ENCODE measurements around the gene GPX4.

Gene GPX4

DNA sequence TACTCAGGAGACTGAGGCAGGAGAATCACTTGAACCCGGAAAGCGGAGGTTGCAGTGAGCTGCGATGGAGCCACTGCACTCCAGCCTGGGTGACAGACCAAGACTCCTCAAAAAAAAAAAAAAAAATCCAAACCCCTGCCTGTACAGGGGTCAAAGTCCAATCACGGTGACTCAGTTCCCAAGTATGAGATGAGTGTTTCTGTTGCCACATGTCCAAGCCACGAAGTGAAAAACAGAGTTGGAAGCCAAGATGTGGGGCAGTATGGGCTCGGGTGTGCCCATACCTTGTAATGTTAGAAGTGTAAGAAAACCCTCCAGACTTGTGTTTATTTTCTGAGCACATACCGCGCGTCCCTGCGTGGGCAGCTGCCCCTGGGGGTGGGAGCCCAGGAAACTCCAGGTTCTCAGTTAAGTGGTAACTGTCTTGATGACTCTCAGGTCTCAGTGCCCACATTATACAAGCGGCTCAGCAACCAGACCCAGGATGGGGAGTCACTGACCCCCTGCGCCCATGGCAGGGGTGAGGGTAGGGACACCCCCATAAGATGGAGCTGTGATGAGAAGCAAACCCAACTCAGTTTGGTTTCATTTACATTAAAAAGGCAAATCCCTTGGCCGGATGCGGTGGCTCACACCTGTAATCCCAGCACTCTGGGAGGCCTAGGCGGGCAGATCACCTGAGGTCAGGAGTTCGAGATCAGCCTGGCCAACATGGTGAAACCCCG, 1.2 kb upstream of the GPX4 start:
- DNase-seq (ENCODE audit: low read depth) = no peak

DNA sequence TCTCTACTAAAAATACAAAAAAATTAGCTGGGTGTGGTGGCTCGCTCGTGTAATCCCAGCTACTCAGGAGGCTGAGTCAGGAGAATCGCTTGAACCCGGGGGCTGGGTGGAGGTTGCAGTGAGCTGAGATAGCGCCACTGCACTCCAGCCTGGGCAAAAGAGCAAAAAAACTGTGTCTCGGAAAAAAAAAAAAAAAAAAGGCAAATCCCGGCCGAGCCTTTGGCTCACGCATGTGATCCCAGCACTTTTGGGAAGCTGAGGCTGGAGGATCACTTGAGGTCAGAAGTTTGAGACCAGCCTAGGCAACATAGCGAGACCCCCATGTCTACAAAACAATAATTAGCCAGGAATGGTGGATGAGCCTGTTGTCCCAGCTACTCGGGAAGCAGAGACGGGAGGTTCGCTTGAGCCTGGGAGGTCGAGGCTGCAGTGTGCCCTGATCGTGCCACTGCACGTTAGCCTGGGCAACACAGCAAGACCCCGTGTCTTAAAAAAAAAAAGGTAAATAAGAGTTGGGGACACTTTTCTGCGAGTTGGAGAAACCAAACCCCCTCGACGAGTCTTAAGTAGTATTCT, 574 bp upstream of the GPX4 start:
- DNase-seq (ENCODE audit: low read depth) = no peak

DNA sequence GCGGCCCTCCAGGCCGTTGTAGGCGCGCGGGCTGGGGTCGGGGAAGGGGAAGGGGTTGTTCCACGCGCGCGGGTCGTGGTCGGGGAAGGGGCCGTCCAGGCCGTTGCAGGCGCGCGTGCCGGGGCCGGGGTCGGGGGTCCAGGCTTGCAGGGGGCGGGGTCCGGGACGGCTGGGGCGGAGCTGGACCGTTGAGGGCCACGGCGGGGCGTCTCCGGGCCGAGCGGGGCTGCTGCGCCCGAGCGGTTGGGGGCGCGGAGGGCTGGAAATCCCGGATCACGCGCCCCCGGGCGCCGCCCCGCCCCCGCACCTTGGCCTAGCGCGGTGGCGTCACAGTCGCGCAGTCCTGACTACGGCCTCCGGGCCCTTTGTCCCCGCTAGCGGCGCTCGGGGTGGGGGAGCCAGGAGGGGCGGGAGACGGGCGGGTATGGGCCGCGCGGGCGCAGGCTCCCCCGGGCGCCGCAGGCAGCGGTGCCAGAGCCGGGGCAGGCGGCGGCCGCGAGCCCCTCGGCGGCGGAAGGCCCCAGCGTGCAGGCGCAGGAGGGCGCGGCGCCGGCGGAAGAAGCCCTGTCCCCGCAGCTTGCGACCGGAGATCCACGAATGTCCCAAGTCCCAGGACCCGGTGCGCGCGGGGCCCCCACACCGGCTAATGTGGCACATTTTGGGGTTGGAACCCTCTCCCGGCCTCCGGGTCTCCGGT, 665 bp downstream of the GPX4 start:
- peak; percentile 53 for DNase-seq (ENCODE audit: low read depth)

- no peak for DNase-seq (ENCODE audit: low read depth)
Observed at GRCh38 chr19:1105008-1105872, 1.4 kb downstream of the GPX4 start.

GRCh38 chr19:1105873-1106840, 2.4 kb downstream of the GPX4 start:
- DNase-seq (ENCODE audit: low read depth) = no peak

- no peak for DNase-seq (ENCODE audit: low read depth)
Observed at GRCh38 chr19:1106841-1107660, 3.3 kb downstream of the GPX4 start.

DNA sequence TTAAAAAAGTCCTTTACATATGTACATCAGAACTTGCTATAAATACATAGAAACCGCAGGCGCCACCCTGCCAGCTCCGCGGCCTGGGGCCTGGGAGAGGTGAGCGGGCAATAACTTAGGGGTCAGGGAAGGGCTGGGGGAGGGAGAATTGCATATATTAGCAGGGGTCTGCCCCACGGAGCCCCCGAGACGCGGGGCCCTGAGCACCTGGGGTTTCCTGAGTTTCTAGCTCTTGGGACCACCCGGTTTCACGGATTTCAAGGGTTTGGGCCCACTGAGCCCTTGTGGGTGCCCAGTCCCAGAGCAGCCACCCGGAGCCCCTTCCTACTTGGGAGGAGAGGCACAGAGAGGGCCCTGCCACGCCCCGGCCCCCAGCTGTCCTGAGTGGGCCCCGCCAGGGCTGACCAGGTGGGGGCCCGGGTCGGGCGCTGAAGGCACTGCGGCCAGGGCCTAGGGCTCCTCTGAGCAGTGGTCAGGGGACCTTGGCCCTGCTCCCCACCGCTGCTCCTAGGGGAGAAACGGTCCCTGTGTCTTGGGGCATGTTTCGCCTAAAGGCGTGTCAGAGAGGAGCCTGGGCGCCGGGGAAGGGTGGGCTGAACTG, 4.0 kb downstream of the GPX4 start:
- no peak for DNase-seq (ENCODE audit: low read depth)

DNA sequence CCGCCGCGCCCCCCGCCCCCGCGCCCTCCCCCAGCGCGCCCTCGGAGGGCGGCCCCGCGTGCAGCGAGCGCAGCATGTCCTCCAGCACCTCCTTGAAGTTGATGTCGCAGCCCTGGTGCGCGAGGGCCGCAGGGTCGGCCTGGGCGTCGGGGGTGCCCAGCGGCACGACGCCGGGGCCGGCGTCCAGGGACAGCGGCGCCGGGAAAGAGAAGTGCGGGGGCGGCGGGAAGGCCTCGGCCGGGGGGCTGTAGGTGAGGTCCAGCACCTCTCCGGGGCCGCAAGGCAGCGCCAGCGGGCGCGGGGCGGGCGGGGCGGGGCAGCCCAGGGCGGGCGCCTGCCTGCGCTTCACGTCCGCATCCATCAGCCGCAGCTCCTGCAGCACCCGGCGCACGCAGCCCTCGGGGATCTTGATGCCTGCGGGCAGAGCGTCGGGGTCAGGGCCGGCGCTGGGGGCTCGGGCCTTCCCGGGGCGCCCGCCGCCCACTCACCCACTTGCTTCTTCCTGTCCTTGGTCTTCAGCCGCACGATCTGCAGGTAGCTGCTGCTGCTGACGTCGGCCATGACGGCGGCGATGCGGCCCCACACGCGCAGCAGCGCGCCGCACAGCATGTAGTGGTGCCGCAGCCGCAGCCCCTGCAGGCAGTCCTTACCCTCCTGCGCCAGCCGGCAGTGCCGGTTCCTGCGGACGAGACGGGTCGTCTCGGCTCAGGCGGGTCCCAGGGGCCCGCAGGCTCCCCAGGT, 4.7 kb downstream of the GPX4 start:
- DNase-seq (ENCODE audit: low read depth) = no peak

GRCh38 chr19:1109032-1109551, 5.3 kb downstream of the GPX4 start:
- DNase-seq (ENCODE audit: low read depth) = no peak

DNA sequence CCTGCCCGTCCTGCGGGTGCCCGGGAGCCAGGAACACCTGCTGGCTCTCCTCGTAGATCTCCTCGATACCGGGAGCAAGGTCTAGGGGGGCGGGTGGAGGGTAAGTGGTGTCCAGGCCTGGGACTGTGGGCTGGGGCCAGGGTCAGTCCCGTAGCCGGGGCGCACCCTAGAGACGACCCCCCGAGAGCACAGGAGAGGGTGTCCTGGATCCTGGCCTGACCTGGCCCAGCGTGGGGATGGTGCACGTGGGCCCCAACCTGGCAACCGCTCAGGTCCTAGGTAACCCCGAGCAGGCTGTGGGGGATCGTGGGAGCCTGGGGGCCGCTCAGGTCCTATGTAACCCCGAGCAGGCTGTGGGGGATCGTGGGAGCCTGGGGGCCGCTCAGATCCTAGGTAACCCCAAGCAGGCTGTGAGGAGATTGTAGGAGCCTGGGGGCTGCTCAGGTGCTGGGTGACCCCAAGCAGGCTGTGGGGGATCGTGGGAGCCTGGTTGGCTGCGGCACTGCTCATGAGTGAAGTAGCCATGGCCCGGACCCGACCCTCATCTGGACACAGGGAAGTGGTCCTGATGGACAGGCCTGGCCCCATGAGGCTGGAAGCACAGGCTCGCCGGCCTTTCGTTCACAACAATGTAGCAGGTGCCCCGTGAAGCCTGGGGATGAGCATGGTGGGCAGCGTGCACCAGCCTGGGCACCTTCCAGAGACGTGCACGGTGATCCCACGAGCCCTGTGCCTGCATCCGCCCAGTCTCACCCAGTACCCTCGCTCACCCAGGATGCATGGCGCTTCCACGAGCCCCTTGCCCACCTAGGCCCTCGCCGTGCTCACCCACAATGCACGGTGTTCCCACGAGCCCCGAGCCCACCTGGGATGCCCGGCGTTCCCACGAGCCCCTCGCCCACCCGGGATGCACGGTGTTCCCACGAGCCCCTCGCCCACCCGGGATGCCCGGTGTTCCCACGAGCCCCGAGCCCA, 6.2 kb downstream of the GPX4 start:
- DNase-seq (ENCODE audit: low read depth) = no peak

DNA sequence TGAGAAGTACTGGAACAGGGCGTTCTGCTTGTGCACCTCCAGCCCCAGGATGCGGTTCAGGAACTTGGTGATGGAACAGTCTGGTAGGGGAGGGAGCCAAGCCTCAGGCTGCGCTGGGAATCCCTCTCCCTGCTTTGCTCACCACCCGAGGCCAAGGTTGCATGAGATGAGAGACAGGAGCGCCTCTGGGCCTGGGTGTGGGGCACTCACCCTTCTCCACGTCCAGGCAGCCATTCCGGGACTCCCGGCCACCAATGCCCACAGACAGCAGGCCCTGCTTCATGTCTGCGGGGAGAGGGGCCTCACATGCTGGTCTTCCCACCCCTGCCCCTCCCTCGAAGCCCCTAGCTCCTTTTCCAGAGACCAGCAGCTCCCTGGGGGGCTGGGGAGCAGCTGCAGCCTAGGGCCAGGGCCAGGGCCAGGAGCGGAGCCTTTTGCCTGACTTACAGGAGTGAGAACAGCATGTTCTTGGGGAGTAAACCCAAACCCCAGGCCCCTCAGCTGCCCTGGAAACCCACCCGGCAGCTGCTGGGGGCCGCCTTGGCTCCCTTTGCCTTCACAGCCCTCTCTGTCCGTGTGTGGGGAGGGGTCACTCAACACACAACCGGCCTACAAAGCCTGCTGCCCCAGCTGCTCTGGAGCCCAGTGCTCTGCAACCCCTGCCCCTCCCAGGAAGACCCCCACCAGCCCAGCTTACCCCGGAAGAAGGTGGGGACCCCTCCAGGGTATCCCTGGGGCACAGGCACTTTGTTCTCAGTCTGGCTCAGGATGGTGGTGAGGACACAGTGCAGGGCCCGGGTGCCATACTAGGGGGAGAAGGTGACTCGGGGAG, 7.2 kb downstream of the GPX4 start:
- DNase-seq (ENCODE audit: low read depth) = no peak

- DNase-seq (ENCODE audit: low read depth) = no peak
Observed at GRCh38 chr19:1111641-1112267, 8.0 kb downstream of the GPX4 start.

DNA sequence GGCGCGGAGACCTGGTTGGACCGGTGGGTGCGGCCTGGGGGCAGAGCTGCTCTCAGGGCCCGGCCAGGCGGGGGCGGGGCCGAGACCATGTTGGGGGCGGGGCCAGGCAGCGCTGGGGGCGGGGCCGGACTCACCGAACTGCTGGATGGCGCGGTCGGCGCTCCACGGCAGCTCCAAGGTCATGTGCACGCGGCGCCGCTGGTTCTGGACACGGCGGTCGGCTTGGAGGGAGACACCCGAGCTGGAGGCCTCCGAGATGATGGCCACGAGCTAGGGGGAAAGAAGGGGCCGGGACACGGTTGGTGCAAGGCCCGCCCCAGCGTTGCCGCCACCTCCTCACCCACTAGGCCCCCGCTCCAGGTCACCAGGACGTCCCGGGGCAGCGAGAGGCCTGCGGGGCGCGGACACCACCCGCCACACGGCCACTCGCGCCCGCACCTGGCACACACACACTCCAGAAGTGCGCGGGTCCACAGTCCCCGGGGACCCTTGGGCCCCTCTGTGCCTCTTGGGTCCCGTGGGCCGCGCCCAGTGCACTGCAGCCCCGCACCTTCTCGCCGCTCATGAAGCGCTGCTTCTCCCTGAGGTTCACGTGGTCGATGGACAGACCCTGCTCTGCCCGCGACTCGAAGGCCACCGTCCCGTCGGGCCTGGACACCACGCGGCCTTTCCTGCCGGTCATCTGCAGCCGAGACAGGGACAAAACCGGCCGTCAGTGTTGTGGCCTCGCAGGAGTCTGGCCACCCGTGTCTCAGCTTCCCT, 8.7 kb downstream of the GPX4 start:
- no peak for DNase-seq (ENCODE audit: low read depth)

DNA sequence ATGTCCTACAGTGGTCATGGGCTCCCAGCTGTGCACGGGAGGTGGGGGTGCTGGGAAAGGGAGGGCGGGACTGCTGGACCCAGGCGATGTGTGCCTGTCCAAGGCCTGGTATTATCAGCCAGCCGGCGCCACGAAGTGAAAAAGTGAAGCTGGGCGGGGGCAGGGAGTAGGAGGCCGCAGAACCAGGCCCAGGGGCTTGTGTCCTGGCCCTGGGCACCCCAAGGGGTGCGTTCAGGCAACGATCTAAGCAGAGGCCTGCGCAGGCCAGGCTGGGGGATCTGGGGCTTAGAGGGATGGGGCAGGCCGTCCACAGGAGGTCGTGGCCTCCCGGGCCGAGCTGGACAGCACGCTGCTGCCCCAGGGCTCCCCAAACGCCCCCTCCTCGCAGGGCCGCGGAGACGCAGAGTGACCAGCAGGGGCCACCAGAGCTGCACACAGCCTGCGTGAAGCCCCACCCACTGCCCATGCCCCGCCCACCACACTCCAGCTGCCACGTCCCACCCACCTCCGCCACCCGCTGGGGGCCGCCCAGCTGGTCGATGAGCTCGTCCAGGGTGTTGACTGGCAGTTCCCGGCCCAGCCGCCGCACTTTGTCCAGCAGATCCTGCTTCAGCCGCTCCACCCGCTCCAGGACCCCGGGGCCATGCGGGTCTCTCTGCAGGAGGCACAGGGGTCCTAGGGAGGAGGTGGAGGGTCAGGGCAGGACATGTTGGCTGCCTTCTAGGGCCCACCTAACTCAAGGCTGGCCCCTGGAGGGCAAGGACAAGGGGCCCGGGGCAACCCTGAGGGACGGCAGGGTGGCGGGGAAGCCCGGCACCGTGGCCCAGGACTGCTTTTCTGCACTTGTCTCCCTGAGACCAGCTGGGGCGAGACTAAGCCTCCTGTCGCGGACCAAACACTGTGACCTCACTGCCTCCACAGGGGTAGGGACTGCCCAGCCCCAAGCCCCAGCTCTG, 9.5 kb downstream of the GPX4 start:
- DNase-seq (ENCODE audit: low read depth) = peak; percentile 74

All from stimulated activated CD4-positive, alpha-beta T cell treated with anti-CD3 and anti-CD28 coated beads, Interleukin-2, amount 100 ng/mL, for 4 hours (primary cell).